ENCODE measurements around the gene LY6G6C. TPM values are rescaled to one million over a fixed set of nuclear protein-coding genes. Genes with fewer than 3 reads are reported as not detected.

LY6G6C gene
- total RNA-seq, 1 donor from 2014 or later = 0.66 TPM

DNA sequence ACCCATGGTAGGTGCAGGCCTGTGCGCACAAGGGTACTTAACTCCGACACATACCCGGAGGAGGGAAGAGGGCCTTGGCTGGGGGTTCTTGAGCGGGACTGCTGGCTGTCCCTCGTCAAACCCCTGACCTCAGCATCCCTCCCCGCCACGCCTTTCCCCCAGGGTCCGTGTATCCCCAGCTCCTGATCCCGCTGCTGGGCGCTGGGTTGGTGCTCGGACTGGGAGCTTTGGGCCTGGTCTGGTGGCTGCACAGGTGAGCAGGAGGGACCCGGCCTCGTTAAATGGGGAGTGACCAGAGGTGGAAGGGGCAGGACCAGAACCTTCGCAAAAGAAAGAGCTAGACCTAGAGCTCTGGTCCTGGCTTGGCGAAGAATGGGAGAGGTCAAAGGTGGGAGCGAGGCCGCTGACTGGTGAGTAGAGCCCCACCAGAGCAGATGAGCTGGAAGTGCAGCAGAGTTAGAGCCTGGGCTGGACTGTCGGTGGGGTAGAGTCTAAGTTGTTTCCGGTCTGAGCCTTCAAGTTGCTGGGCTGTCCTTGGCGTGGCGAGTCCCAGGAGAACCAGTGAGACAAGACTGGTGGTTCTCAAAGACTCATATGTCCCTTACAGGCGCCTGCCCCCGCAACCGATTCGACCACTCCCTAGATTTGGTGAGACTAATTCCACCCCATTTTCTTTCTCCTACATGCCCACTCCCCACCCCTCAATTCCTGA lies 2.6 kb upstream of the LY6G6C start:
- Mint-ChIP-seq H3K9me3 (ENCODE audit: unreplicated experiment) (peaks cover 5% of the 10 kb centered on the region), H3K36me3 (ENCODE audit: low read depth, unreplicated experiment) (peaks cover 21% of the 10 kb centered on the region), H3K4me1 (ENCODE audit: low read depth, unreplicated experiment) (peaks cover 4% of the 10 kb centered on the region), H3K4me3 (ENCODE audit: unreplicated experiment) (no peak overlapping the region), H3K27me3 (ENCODE audit: low read depth, unreplicated experiment) (peaks cover 16% of the 10 kb centered on the region), H3K27ac (ENCODE audit: unreplicated experiment) (no peak overlapping the region)
- peaks cover 7% of the 10 kb centered on the region for H3K36me3 ChIP-seq (ENCODE audit: insufficient read depth, low read length)
- peaks cover 19% of the 10 kb centered on the region for H4K20me1 ChIP-seq (ENCODE audit: insufficient read depth, low read length)
- no peaks in the 10 kb centered on the region for H3K9me3 ChIP-seq (ENCODE audit: insufficient read depth, low read depth, low read length)
- H3K27ac ChIP-seq (ENCODE audit: low read depth, low read length) = no peak overlapping the region
- no peak overlapping the region for H3K4me3 ChIP-seq (ENCODE audit: insufficient read depth, low read depth, low read length)
- FAIRE-seq (no peak), DNase-seq (ENCODE audit: low read depth) (no peak)
- H3K79me2 ChIP-seq (ENCODE audit: insufficient read depth, low read length) = peaks cover 8% of the 10 kb centered on the region
- H3K4me2 ChIP-seq (ENCODE audit: low read length) = no peak overlapping the region
- no peaks in the 10 kb centered on the region for H3K27me3 ChIP-seq (ENCODE audit: insufficient read depth, low read length)
- H3K9ac ChIP-seq (ENCODE audit: low read length) = no peak overlapping the region
- H2AFZ ChIP-seq (ENCODE audit: low read depth, low read length) = no peak overlapping the region
- no peak for TF ChIP-seq EZH2 (IDR thresholded peaks at IDR 0.05; ENCODE audit: insufficient read depth, low read length)
- TF ChIP-seq, protein P1, sequence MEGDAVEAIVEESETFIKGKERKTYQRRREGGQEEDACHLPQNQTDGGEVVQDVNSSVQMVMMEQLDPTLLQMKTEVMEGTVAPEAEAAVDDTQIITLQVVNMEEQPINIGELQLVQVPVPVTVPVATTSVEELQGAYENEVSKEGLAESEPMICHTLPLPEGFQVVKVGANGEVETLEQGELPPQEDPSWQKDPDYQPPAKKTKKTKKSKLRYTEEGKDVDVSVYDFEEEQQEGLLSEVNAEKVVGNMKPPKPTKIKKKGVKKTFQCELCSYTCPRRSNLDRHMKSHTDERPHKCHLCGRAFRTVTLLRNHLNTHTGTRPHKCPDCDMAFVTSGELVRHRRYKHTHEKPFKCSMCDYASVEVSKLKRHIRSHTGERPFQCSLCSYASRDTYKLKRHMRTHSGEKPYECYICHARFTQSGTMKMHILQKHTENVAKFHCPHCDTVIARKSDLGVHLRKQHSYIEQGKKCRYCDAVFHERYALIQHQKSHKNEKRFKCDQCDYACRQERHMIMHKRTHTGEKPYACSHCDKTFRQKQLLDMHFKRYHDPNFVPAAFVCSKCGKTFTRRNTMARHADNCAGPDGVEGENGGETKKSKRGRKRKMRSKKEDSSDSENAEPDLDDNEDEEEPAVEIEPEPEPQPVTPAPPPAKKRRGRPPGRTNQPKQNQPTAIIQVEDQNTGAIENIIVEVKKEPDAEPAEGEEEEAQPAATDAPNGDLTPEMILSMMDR (IDR thresholded peaks at IDR 0.05; ENCODE audit: insufficient read depth, low read depth, low read length) = no peak
- peaks cover 7% of the 10 kb centered on the region for H3K4me1 ChIP-seq (ENCODE audit: insufficient read depth, low read length)

DNA sequence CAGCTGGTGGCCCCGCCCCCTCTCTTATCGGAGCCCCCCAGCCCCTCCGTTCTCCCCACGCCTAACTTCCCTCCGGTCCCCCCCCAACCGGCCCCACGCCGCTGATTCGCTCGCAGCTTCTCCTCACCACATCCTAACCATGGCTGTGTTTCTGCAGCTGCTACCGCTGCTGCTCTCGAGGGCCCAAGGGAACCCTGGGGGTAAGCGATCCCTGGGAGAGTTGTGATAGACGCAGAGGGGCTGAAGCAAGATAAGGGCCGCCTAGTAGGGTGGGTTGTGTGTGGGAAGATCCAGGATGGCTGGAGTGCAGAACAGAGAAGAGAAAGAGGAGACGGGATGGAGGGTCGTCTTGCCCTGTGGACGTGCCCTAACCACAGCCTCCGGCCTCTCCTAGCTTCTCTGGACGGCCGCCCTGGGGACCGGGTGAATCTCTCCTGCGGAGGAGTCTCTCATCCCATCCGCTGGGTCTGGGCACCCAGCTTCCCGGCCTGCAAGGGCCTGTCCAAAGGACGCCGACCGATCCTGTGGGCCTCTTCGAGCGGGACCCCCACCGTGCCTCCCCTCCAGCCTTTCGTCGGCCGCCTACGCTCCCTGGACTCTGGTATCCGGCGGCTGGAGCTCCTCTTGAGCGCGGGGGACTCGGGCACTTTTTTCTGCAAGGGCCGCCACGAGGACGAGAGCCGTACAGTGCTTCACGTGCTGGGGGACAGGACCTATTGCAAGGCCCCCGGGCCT lies 1.9 kb upstream of the LY6G6C start, which contains the start of gene MPIG6B:
Gene MPIG6B, plus strand, starts transcription at position 129 of the 735 bp plus-strand sequence. Its CDS starts 11 bp downstream, at position 140.
- DNase-seq (ENCODE audit: low read depth) (no peak), FAIRE-seq (no peak)
- H3K36me3 Mint-ChIP-seq (ENCODE audit: low read depth, unreplicated experiment) = peaks cover 21% of the 10 kb centered on the region
- H3K4me3 Mint-ChIP-seq (ENCODE audit: unreplicated experiment) = no peak within 1 kb of the TSS
- Histone ChIP-seq H4K20me1 (ENCODE audit: insufficient read depth, low read length) (peaks cover 12% of the 10 kb centered on the region), H3K27ac (ENCODE audit: low read depth, low read length) (no peak within 1 kb of the TSS), H3K79me2 (ENCODE audit: insufficient read depth, low read length) (peaks cover under 1% of the 10 kb centered on the region), H3K9ac (ENCODE audit: low read length) (no peak within 1 kb of the TSS), H2AFZ (ENCODE audit: low read depth, low read length) (no peak within 1 kb of the TSS), H3K27me3 (ENCODE audit: insufficient read depth, low read length) (no peaks in the 10 kb centered on the region), H3K9me3 (ENCODE audit: insufficient read depth, low read depth, low read length) (no peaks in the 10 kb centered on the region), H3K4me2 (ENCODE audit: low read length) (no peak within 1 kb of the TSS), H3K36me3 (ENCODE audit: insufficient read depth, low read length) (peaks cover 7% of the 10 kb centered on the region), H3K4me1 (ENCODE audit: insufficient read depth, low read length) (peaks cover 1% of the 10 kb centered on the region), H3K4me3 (ENCODE audit: insufficient read depth, low read depth, low read length) (no peak within 1 kb of the TSS)
- no peak for TF ChIP-seq EZH2 (IDR thresholded peaks at IDR 0.05; ENCODE audit: insufficient read depth, low read length)
- TF ChIP-seq, protein P1 (IDR thresholded peaks at IDR 0.05; ENCODE audit: insufficient read depth, low read depth, low read length) = no peak
- peaks cover 7% of the 10 kb centered on the region for H3K9me3 Mint-ChIP-seq (ENCODE audit: unreplicated experiment)
- H3K27ac Mint-ChIP-seq (ENCODE audit: unreplicated experiment) = no peak within 1 kb of the TSS
- peaks cover 4% of the 10 kb centered on the region for H3K4me1 Mint-ChIP-seq (ENCODE audit: low read depth, unreplicated experiment)
- H3K27me3 Mint-ChIP-seq (ENCODE audit: low read depth, unreplicated experiment) = peaks cover 19% of the 10 kb centered on the region

Data from astrocyte (in vitro differentiated cells and primary cell).